Pons (tissue), 1 donor: ENCODE results near the gene CCDC116.
"Not testable (repeated sequence)": the region's sequence is repeated elsewhere in the genome, so short reads cannot be mapped to it uniquely, and the experiment has no call there.

Source experiments
- DNase-seq: peaks from one replicate; pipeline ENCODE4 v3.0.0-alpha.2; 2016; ENCODE audit warnings: low spot score

Gene CCDC116

GRCh38 chr22:21609556-21610157 is 22.9 kb upstream of the CCDC116 start:
- not testable (repeated sequence) for DNase-seq

DNA sequence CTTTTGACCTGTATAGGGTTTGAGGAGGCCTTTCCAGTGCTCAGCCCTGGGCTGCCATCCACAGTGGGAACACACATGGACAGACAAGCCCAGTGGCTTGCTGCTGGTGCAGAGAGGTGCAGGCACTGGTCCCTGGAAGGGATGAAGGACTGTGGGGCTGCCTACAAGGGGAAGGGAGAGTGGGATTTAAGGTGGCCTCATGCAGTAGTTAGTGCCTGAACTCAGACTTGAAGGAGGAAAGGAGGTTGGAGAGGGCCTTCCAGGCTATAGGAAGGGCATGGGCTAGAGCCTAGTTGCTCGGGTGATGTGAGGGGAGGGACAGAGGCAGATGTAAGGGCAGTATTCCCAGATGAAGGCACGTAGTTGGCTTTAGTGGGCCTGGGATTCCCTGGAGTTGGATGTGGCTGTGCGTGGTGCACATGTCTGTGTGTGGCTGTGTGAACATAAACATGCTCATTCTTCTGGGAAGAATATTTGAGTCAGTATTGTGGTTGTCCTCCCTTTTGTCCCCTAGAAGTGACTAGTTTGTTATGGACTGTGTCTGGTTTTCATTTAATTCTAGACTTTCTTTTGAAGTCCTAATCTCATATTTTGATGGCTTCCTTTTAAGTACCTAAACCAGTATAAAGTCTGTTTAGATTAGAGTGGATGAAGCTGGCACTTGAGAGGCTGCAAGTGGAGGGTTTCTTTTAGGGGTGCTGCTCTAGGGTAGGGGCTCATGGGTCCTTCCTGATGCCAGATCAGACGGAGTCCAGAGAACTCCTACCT is 21.2 kb upstream of the CCDC116 start:
- no peak for DNase-seq

- no peak for DNase-seq
Observed at GRCh38 chr22:21612858-21613257, 19.7 kb upstream of the CCDC116 start.

DNA sequence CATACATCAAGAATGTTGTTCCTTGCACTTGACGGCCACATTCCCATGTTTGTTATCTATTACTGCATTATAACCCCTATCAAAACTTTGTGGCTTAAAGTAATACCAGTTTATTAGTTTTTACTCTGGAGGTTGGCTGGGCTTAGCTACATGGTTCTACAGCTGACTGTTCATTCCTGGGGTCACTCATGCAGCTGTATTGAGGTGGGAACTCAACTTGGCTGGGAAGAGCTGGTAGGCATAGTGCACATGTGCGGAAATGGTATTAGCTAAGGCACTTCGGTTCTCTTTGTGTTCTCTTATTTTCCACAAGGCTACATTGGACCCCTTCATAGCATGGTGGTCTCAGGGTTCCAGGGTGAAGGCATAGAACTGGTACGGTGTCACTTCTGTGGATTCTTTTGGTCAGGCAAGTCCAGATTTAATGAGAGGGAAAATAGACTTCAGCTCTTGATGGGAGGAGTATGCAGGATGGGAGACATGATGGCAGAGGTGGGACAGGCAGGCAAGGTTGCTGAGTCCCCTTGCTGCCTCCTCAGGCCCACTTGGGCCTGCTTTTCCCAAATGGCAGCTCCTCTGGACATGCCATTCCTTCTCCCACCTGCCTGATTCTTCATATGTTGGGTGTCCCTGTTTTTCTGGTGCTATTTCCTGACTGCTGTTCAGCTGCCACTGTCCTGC is 18.9 kb upstream of the CCDC116 start:
- DNase-seq: no peak

DNA sequence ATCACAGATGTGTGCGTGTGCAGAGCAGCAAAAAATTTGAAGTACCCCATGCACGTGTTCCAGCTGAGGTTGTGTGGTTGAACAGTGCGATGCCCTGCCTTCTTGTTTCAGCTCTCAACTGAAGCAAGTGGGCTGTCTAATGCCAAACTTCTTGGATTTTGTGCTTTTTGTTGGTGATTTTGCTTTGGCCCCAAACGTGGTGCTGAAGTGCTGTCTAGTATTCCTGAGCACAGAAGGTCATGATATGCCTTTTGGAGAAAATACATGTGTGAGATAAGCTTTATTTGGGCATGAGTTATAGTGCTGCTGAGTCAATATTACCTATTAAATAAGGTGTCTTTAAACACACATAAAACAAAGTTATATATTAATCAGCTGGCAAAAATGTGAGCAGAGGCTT is 16.8 kb upstream of the CCDC116 start:
- no peak for DNase-seq

DNA sequence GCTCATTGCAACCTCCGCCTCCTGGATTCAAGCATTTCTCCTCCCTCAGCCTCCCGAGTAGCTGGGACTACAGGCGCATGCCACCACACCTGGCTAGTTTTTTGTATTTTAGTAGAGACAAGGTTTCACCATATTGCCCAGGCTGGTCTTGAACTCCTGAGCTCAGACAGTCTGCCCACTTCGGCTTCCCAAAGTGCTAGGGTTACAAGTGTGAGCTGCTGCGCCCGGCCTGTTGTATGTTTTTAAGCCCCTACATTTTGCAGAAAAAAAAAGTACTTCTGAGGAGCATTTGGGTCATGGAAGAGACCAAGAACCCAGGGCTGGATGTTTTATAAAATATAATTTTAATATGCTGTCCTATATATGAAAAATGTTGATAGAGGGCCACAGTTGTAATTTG is 15.2 kb upstream of the CCDC116 start:
- not testable (repeated sequence) for DNase-seq

- DNase-seq: no peak
Observed at GRCh38 chr22:21621025-21621424, 11.5 kb upstream of the CCDC116 start.

DNA sequence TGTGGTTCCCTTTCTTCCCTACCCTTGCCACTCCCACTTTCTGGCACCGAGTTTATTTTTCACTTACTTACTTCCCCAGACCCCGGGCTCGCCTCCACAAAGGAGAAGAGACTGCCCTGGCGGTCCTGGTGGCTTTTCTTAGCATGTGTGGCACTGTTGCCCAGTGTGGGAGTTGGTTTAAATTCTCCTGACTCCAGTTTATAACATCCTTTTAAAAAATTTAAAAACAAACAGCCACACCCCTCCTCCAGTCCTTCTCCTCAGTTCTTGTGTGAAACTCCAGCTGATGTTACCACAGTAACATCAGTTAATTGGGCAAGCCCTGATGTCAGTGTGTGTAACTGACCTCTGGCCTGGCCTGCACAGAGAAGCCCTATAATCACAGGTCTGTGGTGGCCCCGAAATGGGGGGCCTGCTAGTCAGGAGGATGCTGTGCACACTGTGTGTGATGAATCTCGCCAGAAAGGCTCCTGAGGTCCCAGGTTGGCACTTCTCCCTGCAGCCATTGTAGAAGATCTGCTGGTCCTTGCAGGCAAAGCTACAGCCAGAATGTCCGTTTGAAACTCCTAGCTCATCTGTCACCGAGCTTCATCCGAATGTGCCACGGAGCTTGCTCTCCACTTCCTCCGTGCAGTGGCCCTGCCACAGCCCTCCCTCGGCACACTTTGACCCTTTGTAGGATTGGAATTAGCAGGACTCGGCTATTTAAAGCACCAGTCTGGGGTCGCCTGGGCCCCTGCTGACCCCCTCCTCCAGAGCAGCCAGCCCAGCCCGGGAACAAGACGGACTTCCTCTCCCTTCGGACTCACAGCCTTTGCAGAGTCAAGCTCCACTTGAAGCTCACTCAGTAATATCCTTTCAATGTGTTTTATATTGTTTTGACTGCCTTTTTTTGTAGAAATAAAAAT is 10.3 kb upstream of the CCDC116 start:
- DNase-seq: no peak

DNA sequence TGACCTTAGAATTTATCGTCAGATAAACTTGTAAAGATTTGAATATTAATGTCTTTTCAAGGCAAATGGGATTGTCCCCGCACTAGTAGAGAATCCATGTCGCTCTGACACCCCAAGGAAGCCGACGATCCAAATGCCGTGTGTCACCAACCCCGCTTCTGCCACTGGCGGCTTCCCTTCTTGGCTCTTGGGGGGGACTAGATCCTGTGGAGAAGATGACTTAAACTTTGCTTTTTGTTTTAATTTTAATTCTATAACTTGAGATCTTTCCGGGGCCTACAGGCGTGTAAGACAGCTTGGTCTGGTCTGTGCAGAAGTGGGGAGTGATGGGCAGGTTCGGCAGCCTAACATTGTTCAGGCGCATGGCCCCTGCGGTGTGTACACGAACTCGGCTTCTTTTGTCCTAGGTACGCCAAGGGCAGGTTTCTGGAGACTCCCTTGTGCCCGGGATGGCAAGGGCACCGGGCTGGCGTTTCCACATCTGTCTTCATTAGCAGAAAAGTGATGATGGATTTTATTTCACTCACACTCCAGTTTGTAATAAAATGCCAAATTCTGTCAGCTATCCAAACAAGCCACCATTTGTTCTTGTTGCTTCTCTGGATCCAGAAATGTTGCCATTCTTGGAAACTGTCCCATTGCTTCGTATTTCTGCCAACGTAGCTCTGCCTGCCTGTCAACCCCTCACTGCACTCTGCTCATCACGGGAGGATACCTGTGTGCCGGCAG is 9.5 kb upstream of the CCDC116 start:
- peak; percentile 79 for DNase-seq

DNA sequence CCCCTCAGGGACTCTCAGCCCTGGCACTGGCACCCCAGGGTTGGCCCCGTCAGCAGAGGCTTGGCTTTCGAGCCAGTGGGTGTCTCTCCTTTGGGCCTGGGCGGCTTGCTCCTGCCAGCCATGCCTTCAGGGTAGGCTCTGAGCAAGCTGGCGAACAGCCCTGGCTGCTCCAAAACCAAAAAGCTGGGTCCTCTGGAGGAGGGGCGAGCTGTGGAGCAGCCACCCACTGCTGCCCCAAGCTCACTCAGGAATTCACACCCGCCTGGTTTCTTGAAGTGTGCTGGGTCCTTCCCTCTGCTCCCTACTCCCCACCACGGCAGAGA is 9.0 kb upstream of the CCDC116 start:
- DNase-seq: no peak

DNA sequence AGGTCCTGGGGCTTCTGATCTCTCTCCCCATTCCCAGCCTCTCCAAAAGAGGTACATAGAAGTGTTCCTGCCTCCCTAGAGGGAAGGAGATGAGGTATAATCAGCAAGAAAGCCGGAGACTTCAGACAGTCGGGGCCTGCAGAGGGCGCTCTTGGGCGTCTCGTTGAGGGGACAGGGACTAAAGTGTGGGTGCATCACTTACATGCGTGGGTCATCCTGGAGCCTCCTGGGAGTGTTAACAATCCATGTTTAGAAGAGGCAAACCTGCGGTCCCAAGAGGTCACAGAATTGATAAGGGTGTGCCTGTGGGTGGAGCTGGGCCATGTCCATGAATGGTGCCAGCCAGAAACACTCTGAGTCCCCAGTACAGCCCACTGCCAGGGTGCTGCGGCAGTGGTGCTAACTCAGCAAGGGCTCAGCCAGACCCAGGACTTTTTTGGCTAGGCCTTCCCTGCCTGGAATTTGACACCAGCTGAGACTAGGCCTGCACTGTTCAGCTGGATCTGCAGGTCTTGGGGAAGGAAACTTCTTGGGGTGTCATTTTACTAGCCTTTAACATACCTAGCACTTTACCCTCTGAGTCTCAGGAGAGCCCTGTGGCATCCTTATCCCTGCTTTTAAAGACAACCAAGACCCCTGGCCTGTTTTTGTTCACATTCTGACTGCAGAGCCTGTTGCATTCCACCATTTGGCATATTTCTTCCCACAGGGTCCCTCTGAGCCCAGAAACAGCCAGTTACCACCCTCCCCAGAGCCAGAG is 8.3 kb upstream of the CCDC116 start:
- DNase-seq: no peak

DNA sequence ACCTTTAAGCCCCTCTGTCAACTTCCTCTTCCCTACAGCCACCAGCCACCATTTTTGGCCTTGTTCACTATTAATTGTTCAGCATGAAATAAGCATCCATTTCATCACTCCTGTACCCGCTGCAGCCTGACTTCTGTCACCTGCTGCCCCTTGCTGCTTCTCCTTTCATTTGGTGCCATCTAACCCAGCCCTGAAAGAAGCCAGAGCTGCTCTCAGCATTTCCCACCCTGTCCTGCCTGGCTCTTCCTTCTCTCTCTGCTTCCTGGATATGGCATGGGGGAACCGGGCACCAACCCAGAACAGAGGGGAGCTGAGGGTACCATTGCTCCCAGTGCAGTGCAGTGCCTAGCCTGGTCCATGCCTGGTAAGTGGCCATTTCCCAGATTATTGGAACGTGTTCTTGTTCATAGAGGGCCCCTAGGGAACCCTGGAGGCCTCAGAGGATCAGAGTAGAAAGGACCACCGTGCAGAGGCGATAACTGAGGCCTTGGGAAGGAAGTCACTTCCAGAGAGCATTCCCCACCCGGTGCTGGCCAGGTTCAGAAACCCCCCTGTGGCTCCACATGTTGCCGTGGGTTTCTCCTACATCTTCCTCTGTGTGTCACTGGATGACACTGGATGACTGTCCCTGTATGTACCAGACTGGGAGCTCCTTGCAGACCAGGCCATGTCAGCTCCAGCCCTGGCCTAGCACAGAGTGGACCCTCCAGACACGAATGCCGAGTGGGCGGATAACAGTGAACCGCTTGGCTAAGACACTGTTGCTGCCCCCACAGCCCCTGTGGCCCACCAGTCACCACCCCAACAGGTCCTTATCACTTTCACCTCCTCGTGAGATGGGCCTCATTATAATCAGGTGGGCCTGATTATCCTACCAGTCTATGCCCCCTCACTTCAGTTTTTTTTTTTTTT is 7.4 kb upstream of the CCDC116 start:
- no peak for DNase-seq

DNA sequence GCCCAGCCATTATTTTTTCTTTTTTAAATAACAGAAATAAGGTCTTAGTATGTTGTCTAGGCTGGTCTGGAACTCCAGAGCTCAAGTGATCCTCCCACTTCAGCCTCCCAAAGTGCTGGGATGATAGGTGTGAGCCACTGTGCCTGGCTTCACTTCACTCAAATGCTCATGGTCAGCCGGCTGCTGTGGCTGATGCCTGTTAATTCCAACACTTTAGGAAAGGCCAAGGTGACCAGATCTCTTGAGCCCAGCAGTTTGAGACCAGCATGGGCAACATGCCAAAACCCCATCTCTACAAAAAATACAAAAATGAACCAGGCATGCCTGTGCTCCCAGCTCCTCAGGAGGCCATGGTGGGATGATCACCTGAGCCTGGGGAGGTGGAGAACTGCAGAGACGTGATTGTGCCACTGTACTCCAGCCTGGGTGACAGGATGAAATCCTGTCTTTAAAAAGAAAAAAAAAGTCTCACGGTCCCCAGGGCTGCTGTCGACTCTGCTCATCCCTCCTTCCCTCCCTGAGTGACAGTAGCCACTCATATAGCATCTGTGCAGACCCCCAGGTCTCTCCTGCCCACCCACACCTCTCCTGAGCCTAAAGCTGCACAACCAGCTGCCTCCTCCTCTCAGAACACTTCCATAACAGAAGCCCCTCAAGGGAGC is 6.4 kb upstream of the CCDC116 start:
- DNase-seq: no peak

DNA sequence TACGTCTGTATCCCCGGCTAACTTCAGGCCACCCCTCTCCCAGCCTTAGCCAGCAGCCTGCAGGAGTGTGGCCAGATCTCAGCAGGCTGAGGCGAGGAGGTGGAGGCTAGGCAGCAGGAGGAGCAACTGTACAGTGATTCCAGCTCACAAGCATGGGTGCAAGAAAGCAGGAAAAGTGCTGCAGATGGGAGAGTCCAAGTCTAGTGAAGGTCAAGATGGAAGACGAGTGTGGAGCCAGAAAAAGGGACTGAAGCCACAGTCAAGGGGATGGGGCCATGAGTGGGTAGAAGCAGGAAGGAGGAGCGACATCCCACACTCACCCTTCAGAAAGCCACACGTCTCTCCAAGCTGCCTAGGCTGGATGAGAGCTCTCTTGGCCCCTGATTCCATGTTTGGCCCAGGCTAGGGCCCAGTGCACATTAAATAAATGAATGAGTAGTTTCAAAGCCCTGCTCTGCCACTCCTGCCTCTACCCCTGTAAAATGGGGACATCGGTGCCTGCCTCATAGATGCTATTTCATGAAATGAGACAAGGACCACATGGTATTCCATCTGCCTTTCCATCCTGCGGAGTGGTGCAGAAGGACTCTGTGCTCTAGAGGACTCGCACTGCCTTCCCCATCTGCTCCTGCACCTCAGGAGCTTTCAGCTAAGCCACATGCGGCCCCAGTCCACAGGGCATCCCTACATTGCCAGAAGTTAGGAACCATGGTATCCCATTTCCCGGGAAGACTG is 5.7 kb upstream of the CCDC116 start:
- DNase-seq: no peak

GRCh38 chr22:21628386-21629254 is 3.9 kb upstream of the CCDC116 start:
- DNase-seq: no peak

DNA sequence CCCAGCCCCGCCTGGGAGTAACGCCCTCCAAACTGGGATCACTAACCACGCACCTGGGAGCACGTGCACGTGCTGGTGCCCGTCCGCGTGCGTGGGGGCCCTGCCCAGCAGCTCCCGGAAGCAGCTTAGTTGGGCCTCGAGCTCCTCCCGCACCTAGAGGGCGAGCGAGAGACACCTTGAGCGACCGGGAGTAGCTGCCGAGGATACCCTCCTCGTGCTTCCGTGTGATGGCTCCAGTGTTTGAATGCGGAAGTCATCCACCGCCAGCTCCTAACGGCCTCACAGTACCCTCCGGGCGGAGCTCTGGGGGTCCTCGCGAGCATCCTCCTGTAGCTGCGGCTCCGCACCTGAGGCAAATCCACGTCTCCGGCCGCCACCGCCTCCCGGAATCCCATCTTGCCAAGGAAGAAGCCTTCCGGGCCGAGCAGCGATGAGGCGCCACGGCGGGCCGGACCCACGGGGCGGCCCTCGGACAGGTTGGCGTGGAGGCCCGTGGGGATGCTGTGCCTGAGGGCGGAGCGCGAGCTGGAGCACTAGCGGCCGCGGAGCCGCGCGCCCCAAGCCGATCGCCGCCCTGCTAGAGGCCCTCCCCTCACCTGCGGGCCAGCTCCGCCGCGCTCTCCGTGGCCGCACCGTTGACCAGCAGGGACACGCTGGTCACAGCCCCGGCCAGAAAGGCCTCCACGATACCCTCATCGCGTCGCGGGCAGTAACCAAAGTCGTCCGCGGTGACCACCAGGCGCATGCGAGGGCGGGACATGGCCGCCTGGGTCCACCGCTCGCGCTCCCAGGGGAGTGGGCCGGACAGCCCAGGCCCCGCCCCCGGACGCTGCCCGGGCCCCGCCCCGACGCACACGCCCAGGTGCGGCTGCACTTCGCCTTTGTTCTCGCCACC is 3.1 kb upstream of the CCDC116 start, which contains the start of gene YDJC:
Gene YDJC (minus strand): TSS at position 768 of the 895 bp plus-strand sequence. CDS start 8 bp downstream, at position 760.
- peak; percentile 83 for DNase-seq
